Upper lobe of left lung (tissue), 4 donors: ENCODE measurements around the gene SCFD2.

Source experiments
- EP300 ChIP-seq, 4 donors: sonication (generic); formaldehyde crosslinking; IDR thresholded peaks; one replicate each; pipeline ENCODE4 v1.5.1; 2017; ENCODE audit warnings: antibody characterized with exemption in 4 of 4, control low read depth in 2 of 4
- TF ChIP-seq, protein P1 (sequence below), 6 experiments: fragments of 450-650 bp in 4 of 6; fragments of 200-600 bp in 2 of 6; sonication (generic) in 2 of 6; IDR thresholded peaks; one replicate each; pipeline ENCODE4 v1.5.1; 2016 to 2019; ENCODE audit warnings: antibody characterized with exemption in 6 of 6

DNA sequence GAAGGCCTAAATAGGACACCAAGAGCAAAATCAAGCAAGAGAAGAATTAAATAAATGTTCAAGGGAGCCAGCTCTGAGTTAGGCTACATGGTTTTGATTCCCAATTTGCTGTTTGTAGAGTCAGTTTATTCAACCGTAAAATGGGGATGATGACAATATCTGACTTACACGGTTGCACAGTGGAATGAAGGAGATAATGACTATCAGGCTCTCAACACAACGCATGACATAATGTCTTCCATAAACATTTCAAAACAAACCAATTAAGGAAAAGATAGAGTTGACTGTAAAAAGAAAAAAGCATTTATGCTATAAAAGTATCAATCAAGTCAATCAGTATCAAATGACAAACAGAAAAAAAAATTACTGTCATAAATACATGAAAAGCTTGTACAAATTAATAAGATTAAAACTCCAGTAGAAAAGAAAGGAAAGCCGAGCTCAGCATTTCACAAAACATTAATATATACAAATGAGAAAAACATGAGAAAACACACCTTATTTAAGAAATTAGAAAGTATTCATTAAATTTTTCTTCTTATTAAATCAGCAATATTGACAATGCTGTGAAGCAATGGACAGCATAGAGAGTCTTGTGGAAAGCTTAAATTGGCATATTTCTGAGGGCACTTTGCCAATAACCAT is 179.0 kb downstream of the SCFD2 start:
- no peak for TF ChIP-seq EP300 (IDR thresholded peaks at IDR 0.05)
- TF ChIP-seq, protein P1, sequence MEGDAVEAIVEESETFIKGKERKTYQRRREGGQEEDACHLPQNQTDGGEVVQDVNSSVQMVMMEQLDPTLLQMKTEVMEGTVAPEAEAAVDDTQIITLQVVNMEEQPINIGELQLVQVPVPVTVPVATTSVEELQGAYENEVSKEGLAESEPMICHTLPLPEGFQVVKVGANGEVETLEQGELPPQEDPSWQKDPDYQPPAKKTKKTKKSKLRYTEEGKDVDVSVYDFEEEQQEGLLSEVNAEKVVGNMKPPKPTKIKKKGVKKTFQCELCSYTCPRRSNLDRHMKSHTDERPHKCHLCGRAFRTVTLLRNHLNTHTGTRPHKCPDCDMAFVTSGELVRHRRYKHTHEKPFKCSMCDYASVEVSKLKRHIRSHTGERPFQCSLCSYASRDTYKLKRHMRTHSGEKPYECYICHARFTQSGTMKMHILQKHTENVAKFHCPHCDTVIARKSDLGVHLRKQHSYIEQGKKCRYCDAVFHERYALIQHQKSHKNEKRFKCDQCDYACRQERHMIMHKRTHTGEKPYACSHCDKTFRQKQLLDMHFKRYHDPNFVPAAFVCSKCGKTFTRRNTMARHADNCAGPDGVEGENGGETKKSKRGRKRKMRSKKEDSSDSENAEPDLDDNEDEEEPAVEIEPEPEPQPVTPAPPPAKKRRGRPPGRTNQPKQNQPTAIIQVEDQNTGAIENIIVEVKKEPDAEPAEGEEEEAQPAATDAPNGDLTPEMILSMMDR (IDR thresholded peaks at IDR 0.05): no peak
